AG04450 (cell line): ENCODE data around the gene MUC21. TPM values are rescaled to one million over a fixed set of nuclear protein-coding genes. Genes with fewer than 3 reads are reported as not detected.

ENCODE experiments used
- CTCF ChIA-PET: fragments of 300-600, 350-600 bp; formaldehyde crosslinking; extraction: SDS; loops from one replicate; lab custom pipeline; 2022; ENCODE audit warnings: antibody characterized with exemption, inconsistent platforms; lab: Charles Lee
- POLR2A ChIA-PET: fragments of 350-600 bp; formaldehyde crosslinking; extraction: SDS; loops from one replicate; lab custom pipeline; 2021; ENCODE audit warnings: antibody characterized with exemption, inconsistent platforms; lab: Yijun Ruan, JAX
- DNase-seq: peaks from one replicate; pipeline ENCODE4 v3.0.0-alpha.2; 2011; ENCODE audit warnings: low read depth, low spot score
- H3K27ac ChIP-seq: one replicate; pipeline ENCODE4 v1.5.1; 2012; ENCODE audit warnings: low read depth, low read length, control low read depth
- H3K27me3 ChIP-seq: one replicate; pipeline ENCODE4 v1.6.0; 2012; ENCODE audit warnings: low read length; ENCODE audit not compliant: control insufficient read depth, insufficient read depth
- H3K4me3 ChIP-seq: 2 replicates; pipeline ENCODE4 v1.5.1; 2011; ENCODE audit warnings: mild to moderate bottlenecking, low read depth, low read length, control low read depth
- H3K9me3 ChIP-seq: 2 replicates; pipeline ENCODE4 v1.5.1; 2012; ENCODE audit warnings: low read length; ENCODE audit not compliant: control insufficient read depth, insufficient read depth
- CTCF ChIP-seq: IDR thresholded peaks from 2 replicates; pipeline ENCODE4 v1.5.1; 2011; ENCODE audit warnings: low read depth, low read length, control low read depth, inconsistent platforms
- polyA plus RNA-seq: library from polyadenylated mRNA; depleted of rRNA; stranded (reverse); fragments of >200 nt; gene quantifications from 2 replicates; pipeline ENCODE4 v1.2.3, GENCODE V29; 2011; rRNA removed

Gene MUC21
- polyA plus RNA-seq, 1 experiment: not detected

GRCh38 chr6:31037682-31038081, 54.2 kb downstream of the MUC21 start:
- ChIA-PET POLR2A (no interaction called here), CTCF (no interaction called here)
- H3K27me3 ChIP-seq: peaks cover 3% of the 10 kb centered on the region
- no peak overlapping the region for H3K4me3 ChIP-seq
- H3K9me3 ChIP-seq: no peaks in the 10 kb centered on the region
- no peak overlapping the region for H3K27ac ChIP-seq
- DNase-seq: peak; percentile 27
- TF ChIP-seq CTCF: no peak

GRCh38 chr6:31038559-31038958, 55.0 kb downstream of the MUC21 start:
- Histone ChIP-seq H3K4me3 (no peak overlapping the region), H3K27me3 (peaks cover 2% of the 10 kb centered on the region), H3K9me3 (no peaks in the 10 kb centered on the region), H3K27ac (no peak overlapping the region)
- POLR2A ChIA-PET: no interaction called here
- TF ChIP-seq CTCF: no peak
- DNase-seq: no peak
- CTCF ChIA-PET: interaction anchor here (0.7 to 1.1 kb wide), 3 partner anchors 96 to 359 kb away, joined by 3 read pairs; no protein-coding TSS in a partner anchor

Other genes starting within 250 kb of the MUC21 start
- 155 and 156 TPM in 2 replicates for gene FLOT1, start 241.0 kb upstream of the MUC21 start, polyA plus RNA-seq
- gene IER3, start 239.2 kb upstream of the MUC21 start, polyA plus RNA-seq: 85.2 and 98.7 TPM in 2 replicates
- gene DDR1, start 99.2 kb upstream of the MUC21 start, polyA plus RNA-seq: 9.9 and 13.3 TPM in 2 replicates
- gene GTF2H4, start 75.5 kb upstream of the MUC21 start, polyA plus RNA-seq: 31.9 and 33.0 TPM in 2 replicates
- 10.3 and 12.2 TPM in 2 replicates for gene VARS2, start 69.5 kb upstream of the MUC21 start, polyA plus RNA-seq
- gene SFTA2, start 51.5 kb upstream of the MUC21 start, polyA plus RNA-seq: not detected in 2 replicates
- not detected in 2 replicates for gene MUCL3, start 42.7 kb upstream of the MUC21 start, polyA plus RNA-seq
- gene MUC22, start 26.8 kb downstream of the MUC21 start, polyA plus RNA-seq: not detected in 2 replicates
- not detected in 2 replicates for gene C6orf15, start 128.9 kb downstream of the MUC21 start, polyA plus RNA-seq
- gene PSORS1C1, start 131.1 kb downstream of the MUC21 start, polyA plus RNA-seq: 0.94 and 1.6 TPM in 2 replicates
- not detected in 2 replicates for gene CDSN, start 136.7 kb downstream of the MUC21 start, polyA plus RNA-seq
- gene PSORS1C2, start 155.3 kb downstream of the MUC21 start, polyA plus RNA-seq: not detected in 2 replicates
- gene CCHCR1, start 174.1 kb downstream of the MUC21 start, polyA plus RNA-seq: 10.4 TPM in 2 replicates
- 3.4 and 4.2 TPM in 2 replicates for gene TCF19, start 174.9 kb downstream of the MUC21 start, polyA plus RNA-seq
- gene POU5F1, start 187.0 kb downstream of the MUC21 start, polyA plus RNA-seq: not detected in 2 replicates